ENCODE data around the gene DENND6B. TPM values are rescaled to one million over a fixed set of nuclear protein-coding genes. Genes with fewer than 3 reads are reported as not detected.
"Not testable (repeated sequence)": the region's sequence is repeated elsewhere in the genome, so short reads cannot be mapped to it uniquely, and the experiment has no call there.

The DENND6B gene
- total RNA-seq, 1 donor from 2014 or later: 3.3 TPM

GRCh38 chr22:50274311-50274710 lies 52.5 kb downstream of the DENND6B start:
- intact Hi-C loops (cut with micrococcal nuclease): loop anchor here (1.0 kb wide), 1 partner anchor 68 kb away; no protein-coding TSS in a partner anchor

GRCh38 chr22:50273781-50274180 lies 53.0 kb downstream of the DENND6B start:
- intact Hi-C loops (cut with micrococcal nuclease): loop anchor here (1.0 kb wide), 1 partner anchor 69 kb away; no protein-coding TSS in a partner anchor

- intact Hi-C loops (cut with micrococcal nuclease): not testable (repeated sequence)
Observed at GRCh38 chr22:50273352-50273751, 53.5 kb downstream of the DENND6B start.

- intact Hi-C loops (cut with micrococcal nuclease): no loop called here
Observed at GRCh38 chr22:50272044-50272802, 54.6 kb downstream of the DENND6B start.

- intact Hi-C loops (cut with micrococcal nuclease): loop anchor here (2.0 kb wide), 2 partner anchors 21 to 55 kb away; partner anchors contain the start of genes DENND6B and HDAC10
Observed at GRCh38 chr22:50271519-50271970, 55.3 kb downstream of the DENND6B start.

- intact Hi-C loops (cut with micrococcal nuclease): loop anchor here (2.0 kb wide), 2 partner anchors 20 to 56 kb away; partner anchors contain the start of genes DENND6B and HDAC10
Observed at GRCh38 chr22:50270666-50271394, 56.0 kb downstream of the DENND6B start.

- intact Hi-C loops (cut with micrococcal nuclease): loop anchor here (2.0 kb wide), 2 partner anchors 19 to 57 kb away; partner anchors contain the start of genes DENND6B and HDAC10
Observed at GRCh38 chr22:50269970-50270665, 56.7 kb downstream of the DENND6B start, which contains the start of gene MAPK11. TSS of gene MAPK11 (minus strand) at chr22:50270380. CDS start at chr22:50270292, 88 bp downstream.

GRCh38 chr22:50269573-50269969 lies 57.2 kb downstream of the DENND6B start:
- intact Hi-C loops (cut with micrococcal nuclease): no loop called here

- intact Hi-C loops (cut with micrococcal nuclease): no loop called here
Observed at GRCh38 chr22:50268655-50269113, 58.1 kb downstream of the DENND6B start.

- intact Hi-C loops (cut with micrococcal nuclease): no loop called here
Observed at GRCh38 chr22:50267591-50268390, 59.0 kb downstream of the DENND6B start.

GRCh38 chr22:50266994-50267393 lies 59.8 kb downstream of the DENND6B start:
- intact Hi-C loops (cut with micrococcal nuclease): no loop called here

GRCh38 chr22:50264946-50265669 lies 61.7 kb downstream of the DENND6B start:
- intact Hi-C loops (cut with micrococcal nuclease): no loop called here

- intact Hi-C loops (cut with micrococcal nuclease): no loop called here
Observed at GRCh38 chr22:50264104-50264745, 62.6 kb downstream of the DENND6B start.

GRCh38 chr22:50262973-50263617 lies 63.7 kb downstream of the DENND6B start:
- intact Hi-C loops (cut with micrococcal nuclease): no loop called here

GRCh38 chr22:50262460-50262911 lies 64.3 kb downstream of the DENND6B start:
- intact Hi-C loops (cut with micrococcal nuclease): no loop called here

- intact Hi-C loops (cut with micrococcal nuclease): no loop called here
Observed at GRCh38 chr22:50261615-50262459, 65.0 kb downstream of the DENND6B start, which contains the start of gene MAPK12. TSS of gene MAPK12 (minus strand) at chr22:50261683. CDS start at chr22:50261509, 174 bp downstream.

- intact Hi-C loops (cut with micrococcal nuclease): no loop called here
Observed at GRCh38 chr22:50260801-50261614, 65.8 kb downstream of the DENND6B start.
